Measurements from ENCODE around the gene HECA. TPM values are rescaled to one million over a fixed set of nuclear protein-coding genes. Genes with fewer than 3 reads are reported as not detected.

The HECA gene
- total RNA-seq, 1 donor from 2014 or later: 48.9 TPM

Other genes starting within 250 kb of the HECA start
- gene REPS1, start 146.8 kb upstream of the HECA start, total RNA-seq: 35.4 TPM
- 32.0 TPM for gene ABRACL, start 106.3 kb upstream of the HECA start, total RNA-seq
- gene TXLNB, start 156.9 kb downstream of the HECA start, total RNA-seq: 1.3 TPM
- 278 TPM for gene CITED2, start 239.6 kb downstream of the HECA start, total RNA-seq

All from upper lobe of right lung (tissue), 1 donor.